Measurements from ENCODE around the gene TAP1. TPM values are rescaled to one million over a fixed set of nuclear protein-coding genes. Genes with fewer than 3 reads are reported as not detected.
A peak's percentile ranks its signal among the peaks of the same experiment; 100 is the strongest.

TAP1 gene
- total RNA-seq, 5 donors from 2014 or later (not counting 1 experiment from before 2014, with no cell fraction given): 117 to 163 (median 147) TPM

DNA sequence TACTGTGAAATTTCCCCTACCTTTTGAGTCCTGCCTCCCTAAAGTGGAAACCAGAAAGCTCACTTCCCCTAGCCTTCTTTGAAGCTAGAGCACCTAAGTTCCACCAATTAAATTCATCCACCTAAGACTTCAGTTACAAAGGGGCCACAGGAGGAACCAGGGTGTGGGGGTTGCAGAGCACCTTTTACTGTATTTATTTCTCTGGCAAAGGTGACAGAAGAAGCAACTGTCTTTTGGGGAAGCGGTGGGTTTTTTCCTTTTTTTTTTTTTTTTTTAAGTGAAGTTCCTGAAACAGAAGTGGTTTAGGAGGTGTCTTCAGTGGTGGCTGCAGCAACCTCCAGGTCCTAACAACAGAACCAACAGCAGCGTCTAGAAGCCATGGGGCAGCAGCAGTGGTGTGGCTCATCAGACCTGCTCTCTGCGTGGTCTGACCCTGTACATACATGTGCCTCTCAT is 13.5 kb upstream of the TAP1 start:
- peaks cover 0 to 10% of the 10 kb centered on the region in 2 donors for H3K36me3 ChIP-seq (ENCODE audit: control insufficient read depth in 2 of 2, extremely low read depth in 1 of 2, insufficient read depth in 1 of 2, low read length in 1 of 2)
- Mint-ChIP-seq H3K27ac (peak overlapping the region; percentile 82 to 91), H3K4me1 (peaks cover 25 to 35% (median 34%) of the 10 kb centered on the region in 3 donors), H3K9me3 (no peaks in the 10 kb centered on the region), H3K27me3 (no peaks in the 10 kb centered on the region), H3K36me3 (peaks cover 10% of the 10 kb centered on the region), H3K4me3 (peak overlapping the region in 2 of 3 donors; percentile 3 to 69)
- H3K4me1 ChIP-seq (ENCODE audit: control insufficient read depth in 1 of 2, extremely low read depth in 1 of 2, insufficient read depth in 2 of 2, low read length in 2 of 2): peaks cover 13 to 16% of the 10 kb centered on the region in 2 experiments
- no peaks in the 10 kb centered on the region for H3K9me3 ChIP-seq
- POLR2A ChIA-PET: interaction anchor here in 1 of 2 donors (0.9 to 2.3 kb wide), 4 partner anchors 22 to 105 kb away, joined by 3 to 29 read pairs (median 4); partner anchors contain the start of genes BRD2 and TAP2
- 23% methylated on average over 2 of the region's 3 CpGs for WGBS (ENCODE audit: insufficient coverage)
- no peak overlapping the region for H3K4me3 ChIP-seq (ENCODE audit: control insufficient read depth in 1 of 2, extremely low read depth in 1 of 2, low read length in 1 of 2)
- H3K27me3 ChIP-seq (replicated peaks in 1 of 2; ENCODE audit: control insufficient read depth in 2 of 2, extremely low read depth in 1 of 2, insufficient read depth in 2 of 2, low read length in 1 of 2): no peaks in the 10 kb centered on the region
- ATAC-seq (replicated peaks in 1 of 4): peak; percentile 43 to 83 (median 62)
- H3K27ac ChIP-seq (ENCODE audit: low read length): peak overlapping the region; percentile 48
- DNase-seq: peak in 2 of 35 experiments; percentile 15 to 57
- CTCF ChIA-PET: interaction anchor here (0.8 to 6.6 kb wide), 14 partner anchors 10 to 458 kb away, joined by 3 to 207 read pairs (median 12); partner anchors contain the start of genes TAP2 (in 2 of the 2), PSMB8 (in 1 of the 2), PSMB9 (in 1 of the 2) and TAP1 (in 1 of the 2)

DNA sequence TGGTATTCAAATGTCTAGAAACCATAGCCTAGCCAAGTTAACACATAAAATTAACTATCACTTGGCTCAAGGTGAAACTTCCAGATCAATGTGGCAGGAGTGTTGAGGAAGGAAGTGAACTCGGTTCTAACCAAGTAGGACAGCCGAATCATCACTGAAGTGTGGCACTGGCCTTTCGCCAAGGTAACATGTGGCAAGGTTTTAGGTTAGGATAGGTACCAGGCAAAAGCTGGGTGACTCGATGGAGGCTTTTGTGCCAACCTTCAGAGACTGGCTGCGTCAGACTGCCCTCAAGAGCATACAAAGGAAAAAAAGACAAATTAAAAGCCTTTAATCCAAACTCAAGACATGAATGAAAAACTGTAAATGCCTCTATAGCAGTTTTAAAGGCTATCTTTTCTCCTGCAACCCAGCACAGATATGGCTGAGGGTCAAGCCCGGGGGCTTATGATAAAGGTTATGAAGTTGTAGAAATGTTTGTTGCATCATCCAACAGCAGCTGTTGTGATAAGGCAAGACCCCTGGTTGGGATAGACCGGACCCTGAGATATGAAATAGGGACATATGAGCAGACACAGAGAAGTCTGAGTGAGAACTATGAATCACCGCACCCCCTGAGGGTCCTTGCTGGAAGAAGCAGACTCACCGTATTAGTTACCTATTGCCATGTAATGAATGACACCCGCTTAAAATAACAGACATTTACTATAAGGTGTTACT is 12.4 kb upstream of the TAP1 start:
- no peak overlapping the region for H3K27ac ChIP-seq (ENCODE audit: low read length)
- ChIA-PET POLR2A (no interaction called here), CTCF (interaction anchor here in 1 of 2 donors (0.6 to 1.0 kb wide), 2 partner anchors 12 to 35 kb away, joined by 4 to 7 read pairs; partner anchors contain the start of gene PSMB9)

GRCh38 chr6:32862725-32863124 is 9.2 kb upstream of the TAP1 start:
- Mint-ChIP-seq H3K36me3 (peaks cover 43% of the 10 kb centered on the region), H3K27ac (peak overlapping the region in 1 of 2 donors; percentile 21), H3K4me1 (peaks cover 45 to 56% (median 51%) of the 10 kb centered on the region in 3 donors), H3K9me3 (no peaks in the 10 kb centered on the region), H3K27me3 (no peaks in the 10 kb centered on the region), H3K4me3 (no peak overlapping the region)
- H3K4me3 ChIP-seq (ENCODE audit: control insufficient read depth in 1 of 2, extremely low read depth in 1 of 2, low read length in 1 of 2): no peak overlapping the region
- no peaks in the 10 kb centered on the region for H3K27me3 ChIP-seq (replicated peaks in 1 of 2; ENCODE audit: control insufficient read depth in 2 of 2, extremely low read depth in 1 of 2, insufficient read depth in 2 of 2, low read length in 1 of 2)
- no CpG with 5 or more reads among the region's 3 CpGs for WGBS (ENCODE audit: insufficient coverage)
- peaks cover 11 to 29% of the 10 kb centered on the region in 2 experiments for H3K4me1 ChIP-seq (ENCODE audit: control insufficient read depth in 1 of 2, extremely low read depth in 1 of 2, insufficient read depth in 2 of 2, low read length in 2 of 2)
- ChIA-PET POLR2A (no interaction called here), CTCF (interaction anchor here in 1 of 2 donors (2.1 kb wide), 1 partner anchor 24 kb away, joined by 10 read pairs; the partner anchor contains the start of gene TAP2)
- ATAC-seq (replicated peaks in 1 of 4): no peak
- H3K9me3 ChIP-seq: no peaks in the 10 kb centered on the region
- peaks cover 5 to 48% of the 10 kb centered on the region in 2 donors for H3K36me3 ChIP-seq (ENCODE audit: control insufficient read depth in 2 of 2, extremely low read depth in 1 of 2, insufficient read depth in 1 of 2, low read length in 1 of 2)
- no peak overlapping the region for H3K27ac ChIP-seq (ENCODE audit: low read length)
- no peak for DNase-seq

More for the DNA sequence above, 12.4 kb upstream of the TAP1 start:
- ATAC-seq (replicated peaks in 1 of 4) (no peak), DNase-seq (no peak)
- H3K36me3 Mint-ChIP-seq: peaks cover 16% of the 10 kb centered on the region
- 100% methylated on average over 2 of the region's 10 CpGs for WGBS (ENCODE audit: insufficient coverage)
- H3K4me3 Mint-ChIP-seq: no peak overlapping the region
- peak overlapping the region; percentile 82 to 91 for H3K27ac Mint-ChIP-seq
- no peaks in the 10 kb centered on the region for H3K27me3 Mint-ChIP-seq
- peaks cover 16 to 19% of the 10 kb centered on the region in 2 experiments for H3K4me1 ChIP-seq (ENCODE audit: control insufficient read depth in 1 of 2, extremely low read depth in 1 of 2, insufficient read depth in 2 of 2, low read length in 2 of 2)
- no peak overlapping the region for H3K4me3 ChIP-seq (ENCODE audit: control insufficient read depth in 1 of 2, extremely low read depth in 1 of 2, low read length in 1 of 2)
- H3K9me3 Mint-ChIP-seq: no peaks in the 10 kb centered on the region
- peaks cover 0 to 17% of the 10 kb centered on the region in 2 donors for H3K36me3 ChIP-seq (ENCODE audit: control insufficient read depth in 2 of 2, extremely low read depth in 1 of 2, insufficient read depth in 1 of 2, low read length in 1 of 2)
- peaks cover 29 to 39% (median 38%) of the 10 kb centered on the region in 3 donors for H3K4me1 Mint-ChIP-seq
- no peaks in the 10 kb centered on the region for H3K9me3 ChIP-seq
- no peaks in the 10 kb centered on the region for H3K27me3 ChIP-seq (replicated peaks in 1 of 2; ENCODE audit: control insufficient read depth in 2 of 2, extremely low read depth in 1 of 2, insufficient read depth in 2 of 2, low read length in 1 of 2)

DNA sequence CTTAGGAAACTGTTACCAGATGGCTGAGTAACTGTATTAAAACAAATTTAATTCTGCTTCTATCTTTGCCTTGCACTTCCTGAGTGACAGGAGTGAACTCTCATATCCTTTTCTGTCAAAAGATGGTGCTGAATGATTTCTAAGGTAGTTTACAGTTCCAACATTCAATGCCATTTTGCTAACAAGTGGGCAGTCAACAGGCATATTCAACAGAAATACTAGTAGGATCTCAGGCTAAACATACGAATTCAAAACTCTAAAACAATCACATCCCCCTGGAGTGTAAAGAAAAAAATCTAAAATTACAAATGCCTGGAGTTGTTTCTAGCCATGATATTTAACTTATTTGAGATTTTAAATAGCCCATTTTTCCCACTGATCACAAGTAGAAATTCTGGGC is 7.2 kb upstream of the TAP1 start:
- Histone ChIP-seq H3K36me3 (ENCODE audit: control insufficient read depth in 2 of 2, extremely low read depth in 1 of 2, insufficient read depth in 1 of 2, low read length in 1 of 2) (peaks cover 11 to 64% of the 10 kb centered on the region in 2 donors), H3K4me1 (ENCODE audit: control insufficient read depth in 1 of 2, extremely low read depth in 1 of 2, insufficient read depth in 2 of 2, low read length in 2 of 2) (peaks cover 2 to 34% of the 10 kb centered on the region in 2 experiments), H3K9me3 (no peaks in the 10 kb centered on the region), H3K27ac (ENCODE audit: low read length) (peak overlapping the region; percentile 29), H3K27me3 (replicated peaks in 1 of 2; ENCODE audit: control insufficient read depth in 2 of 2, extremely low read depth in 1 of 2, insufficient read depth in 2 of 2, low read length in 1 of 2) (no peaks in the 10 kb centered on the region), H3K4me3 (ENCODE audit: control insufficient read depth in 1 of 2, extremely low read depth in 1 of 2, low read length in 1 of 2) (no peak overlapping the region)
- DNase-seq (no peak), ATAC-seq (replicated peaks in 1 of 4) (no peak)
- POLR2A ChIA-PET: no interaction called here
- Mint-ChIP-seq H3K4me3 (no peak overlapping the region), H3K4me1 (peaks cover 46 to 54% (median 50%) of the 10 kb centered on the region in 3 donors), H3K27me3 (no peaks in the 10 kb centered on the region), H3K36me3 (peaks cover 59% of the 10 kb centered on the region), H3K27ac (peak overlapping the region; percentile 45 to 78), H3K9me3 (no peaks in the 10 kb centered on the region)
- CTCF ChIA-PET: interaction anchor here in 1 of 2 donors (1.0 kb wide), 1 partner anchor 123 kb away, joined by 3 read pairs; no protein-coding TSS in a partner anchor
- no CpG with 5 or more reads among the region's 1 CpG for WGBS (ENCODE audit: insufficient coverage)

DNA sequence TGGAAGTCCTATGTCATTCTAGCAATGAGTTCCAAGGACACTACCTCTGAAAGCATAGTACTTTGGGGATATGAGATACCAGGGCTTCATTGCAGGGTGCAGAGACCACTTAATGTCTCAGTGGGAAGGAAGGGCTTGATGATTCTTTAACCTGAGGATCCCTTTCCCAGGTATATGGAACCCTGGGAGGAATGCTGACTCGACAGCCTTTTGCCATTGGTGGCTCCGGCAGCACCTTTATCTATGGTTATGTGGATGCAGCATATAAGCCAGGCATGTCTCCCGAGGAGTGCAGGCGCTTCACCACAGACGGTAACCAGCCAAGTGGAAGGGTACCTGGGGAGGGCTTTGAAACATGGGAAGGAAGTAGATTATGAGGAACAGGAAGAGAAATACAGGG is 4.7 kb upstream of the TAP1 start:
- CTCF ChIA-PET: interaction anchor here (1.2 to 5.9 kb wide), 5 partner anchors 10 to 95 kb away, joined by 3 to 236 read pairs (median 7); partner anchors contain the start of genes HLA-DMA (in 1 of the 2) and TAP2 (in 1 of the 2)
- Histone ChIP-seq H3K27ac (ENCODE audit: low read length) (peak overlapping the region; percentile 45), H3K27me3 (replicated peaks in 1 of 2; ENCODE audit: control insufficient read depth in 2 of 2, extremely low read depth in 1 of 2, insufficient read depth in 2 of 2, low read length in 1 of 2) (no peaks in the 10 kb centered on the region), H3K36me3 (ENCODE audit: control insufficient read depth in 2 of 2, extremely low read depth in 1 of 2, insufficient read depth in 1 of 2, low read length in 1 of 2) (peaks cover 11 to 62% of the 10 kb centered on the region in 2 donors), H3K4me1 (ENCODE audit: control insufficient read depth in 1 of 2, extremely low read depth in 1 of 2, insufficient read depth in 2 of 2, low read length in 2 of 2) (peaks cover 14 to 38% of the 10 kb centered on the region in 2 experiments), H3K9me3 (no peaks in the 10 kb centered on the region), H3K4me3 (ENCODE audit: control insufficient read depth in 1 of 2, extremely low read depth in 1 of 2, low read length in 1 of 2) (no peak overlapping the region)
- Mint-ChIP-seq H3K36me3 (peaks cover 56% of the 10 kb centered on the region), H3K4me3 (no peak overlapping the region), H3K27ac (peak overlapping the region; percentile 81 to 83), H3K4me1 (peaks cover 53 to 56% (median 54%) of the 10 kb centered on the region in 3 donors), H3K9me3 (no peaks in the 10 kb centered on the region), H3K27me3 (no peaks in the 10 kb centered on the region)
- POLR2A ChIA-PET: interaction anchor here in 1 of 2 donors (0.6 to 0.7 kb wide), 2 partner anchors 32 to 68 kb away, joined by 3 to 9 read pairs; no protein-coding TSS in a partner anchor
- DNase-seq (no peak), ATAC-seq (replicated peaks in 1 of 4) (no peak)
- WGBS (ENCODE audit: insufficient coverage): 93% methylated on average over 5 of the region's 5 CpGs

Data from T-cell (primary cell).